ENCODE data around the gene ZSWIM8. TPM values are rescaled to one million over a fixed set of nuclear protein-coding genes. Genes with fewer than 3 reads are reported as not detected.

Gene ZSWIM8
- total and polyA plus RNA-seq, 2 experiments from 2014 or later, result 20.5 to 30.4 TPM

GRCh38 chr10:73780301-73780700, 5.1 kb upstream of the ZSWIM8 start (continued):
- TF ChIP-seq, protein P1, sequence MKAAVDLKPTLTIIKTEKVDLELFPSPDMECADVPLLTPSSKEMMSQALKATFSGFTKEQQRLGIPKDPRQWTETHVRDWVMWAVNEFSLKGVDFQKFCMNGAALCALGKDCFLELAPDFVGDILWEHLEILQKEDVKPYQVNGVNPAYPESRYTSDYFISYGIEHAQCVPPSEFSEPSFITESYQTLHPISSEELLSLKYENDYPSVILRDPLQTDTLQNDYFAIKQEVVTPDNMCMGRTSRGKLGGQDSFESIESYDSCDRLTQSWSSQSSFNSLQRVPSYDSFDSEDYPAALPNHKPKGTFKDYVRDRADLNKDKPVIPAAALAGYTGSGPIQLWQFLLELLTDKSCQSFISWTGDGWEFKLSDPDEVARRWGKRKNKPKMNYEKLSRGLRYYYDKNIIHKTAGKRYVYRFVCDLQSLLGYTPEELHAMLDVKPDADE (IDR thresholded peaks at IDR 0.05), result no peak

GRCh38 chr10:73780966-73781365, 4.4 kb upstream of the ZSWIM8 start:
- TF ChIP-seq ZNF462 (CRISPR knock-in tag; IDR thresholded peaks at IDR 0.05) (no peak), CREB1 (CRISPR knock-in tag; IDR thresholded peaks at IDR 0.05; ENCODE audit: low read depth) (no peak), CTCF (conservative IDR thresholded peaks at IDR 0.05; ENCODE audit: low read depth in 2 of 2) (no peak), EZH2 (IDR thresholded peaks at IDR 0.05; ENCODE audit: low read depth, unreplicated experiment) (no peak), ZNF114 (CRISPR knock-in tag; IDR thresholded peaks at IDR 0.05) (no peak), POLR2AphosphoS5 (IDR thresholded peaks at IDR 0.05; ENCODE audit: low read depth) (no peak), STAT1 (IDR thresholded peaks at IDR 0.05; ENCODE audit: unreplicated experiment) (no peak), JUNB (IDR thresholded peaks at IDR 0.05; ENCODE audit: unreplicated experiment) (no peak), NANOG (IDR thresholded peaks at IDR 0.05; ENCODE audit: borderline replicate concordance) (no peak), ZNF331 (CRISPR knock-in tag; IDR thresholded peaks at IDR 0.05; ENCODE audit: low read depth) (no peak)
- TF ChIP-seq, protein P1 (IDR thresholded peaks at IDR 0.05), result no peak
- H3K27me3 ChIP-seq (ENCODE audit: insufficient read depth), result no peaks in the 10 kb centered on the region
- Mint-ChIP-seq H3K36me3 (ENCODE audit: low read depth) (peaks cover 26% of the 10 kb centered on the region), H3K27ac (peak overlapping the region; percentile 98; the same call in 1 of the 2 replicates), H3K4me1 (peaks cover 18% of the 10 kb centered on the region), H3K9me3 (no peaks in the 10 kb centered on the region), H3K27me3 (ENCODE audit: insufficient read depth, low read depth, poor library complexity) (peaks cover 7% of the 10 kb centered on the region), H3K4me3 (peak overlapping the region; percentile 95)
- ATAC-seq (no peak), DNase-seq (ENCODE audit: low spot score) (no peak)
- H3F3A ChIP-seq (replicated peaks; ENCODE audit: low read depth), result peaks cover 6% of the 10 kb centered on the region; the same call in 1 of the 2 replicates
- peaks cover 11% of the 10 kb centered on the region for H3K4me1 ChIP-seq (ENCODE audit: insufficient read depth)
- 0 out of 2 replicates have a peak, but pooled peaks cover 8% of the 10 kb centered on the region for H4K20me1 ChIP-seq (replicated peaks; ENCODE audit: insufficient read depth)
- H3K79me2 ChIP-seq (replicated peaks; ENCODE audit: insufficient read depth), result peaks cover 47% of the 10 kb centered on the region
- peak overlapping the region; percentile 94 for H3K4me2 ChIP-seq
- 0 out of 2 replicates have a peak overlapping the region, but pooled peaks have one; percentile 35 for H3K27ac ChIP-seq (ENCODE audit: low read depth)
- peaks cover 10% of the 10 kb centered on the region; the same call in 1 of the 2 replicates for H3K36me3 ChIP-seq (ENCODE audit: insufficient read depth)
- peak overlapping the region; percentile 98 for H3K4me3 ChIP-seq
- no peak overlapping the region for H2AFZ ChIP-seq
- H3K9me2 ChIP-seq (ENCODE audit: insufficient read depth), result no peaks in the 10 kb centered on the region

Data from GM23338 (cell line).